Activated CD4-positive, alpha-beta T cell treated with anti-CD3 and anti-CD28 coated beads for 4 hours (primary cell): Measurements from ENCODE around the gene NEB.
"Not testable (repeated sequence)": the region's sequence is repeated elsewhere in the genome, so short reads cannot be mapped to it uniquely, and the experiment has no call there.

ENCODE experiments used
- DNase-seq, 2 donors: peaks; one replicate each; pipeline ENCODE4 v3.0.0-alpha.2; 2020

NEB gene

GRCh38 chr2:151760139-151760650 is 25.9 kb upstream of the NEB start:
- no peak for DNase-seq

DNA sequence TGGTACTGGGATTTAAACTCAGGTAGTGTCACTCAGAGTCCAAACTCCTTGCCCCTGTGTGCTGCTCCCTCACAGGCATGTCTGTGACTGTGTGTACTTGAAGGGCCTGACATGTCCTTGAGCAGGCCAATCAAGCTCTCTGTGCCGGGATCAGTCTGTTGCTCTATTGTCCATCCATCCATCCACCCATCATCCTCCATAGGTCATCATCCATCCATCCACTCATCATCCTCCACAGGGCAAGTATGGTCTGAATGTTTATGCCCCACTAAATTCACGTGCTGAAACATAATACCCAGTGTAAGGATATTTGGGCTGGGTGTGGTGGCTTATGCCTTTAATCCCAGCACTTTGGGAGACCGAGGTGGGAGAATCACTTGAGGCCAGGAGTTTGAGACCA is 24.5 kb upstream of the NEB start:
- DNase-seq, result no peak

GRCh38 chr2:151757861-151758260 is 23.6 kb upstream of the NEB start:
- DNase-seq, result no peak

- no peak for DNase-seq
Observed at GRCh38 chr2:151756820-151757219, 22.5 kb upstream of the NEB start.

DNA sequence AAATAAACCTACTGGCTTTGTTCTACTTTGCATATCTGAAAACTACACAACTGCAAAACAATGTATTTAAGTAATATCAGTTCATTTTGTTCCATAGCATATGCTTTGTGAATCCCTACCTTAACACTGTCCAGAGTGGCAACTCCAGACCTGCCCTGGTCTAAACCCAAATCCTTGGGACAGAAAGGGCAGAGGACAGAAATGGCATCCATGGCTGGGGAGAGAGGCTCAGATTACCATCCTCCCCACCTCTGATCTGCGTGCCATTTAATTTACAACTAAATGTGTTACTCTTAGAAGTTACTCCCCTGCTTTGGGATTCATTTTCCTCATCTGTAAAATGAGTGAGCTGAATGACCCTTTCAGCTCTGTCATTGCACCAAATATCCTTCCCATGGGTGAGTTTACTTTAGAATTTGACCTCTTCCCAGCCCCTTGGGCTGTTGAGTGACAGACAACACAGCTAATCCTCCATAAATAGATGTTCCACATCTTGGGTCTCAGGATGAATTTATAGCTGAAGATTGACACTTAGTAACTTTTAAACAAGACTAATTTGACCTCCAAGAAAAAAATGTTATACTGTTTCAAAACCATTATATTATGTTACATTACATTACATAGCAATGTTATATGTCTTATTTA is 20.1 kb upstream of the NEB start:
- no peak for DNase-seq

GRCh38 chr2:151753540-151753939 is 19.3 kb upstream of the NEB start:
- no peak for DNase-seq

DNA sequence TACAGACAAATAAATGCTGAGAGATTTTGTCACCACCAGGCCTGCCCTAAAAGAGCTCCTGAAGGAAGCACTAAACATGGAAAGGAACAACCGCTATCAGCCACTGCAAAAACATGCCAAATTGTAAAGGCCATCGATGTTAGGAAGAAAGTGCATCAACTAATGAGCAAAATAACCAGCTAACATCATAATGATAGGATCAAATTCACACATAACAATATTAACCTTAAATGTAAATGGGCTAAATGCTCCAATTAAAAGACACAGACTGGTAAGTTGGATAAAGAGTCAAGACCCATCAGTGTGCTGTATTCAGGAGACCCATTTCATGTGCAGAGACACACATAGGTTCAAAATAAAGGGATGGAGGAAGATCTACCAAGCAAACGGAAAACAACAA is 11.0 kb upstream of the NEB start:
- not testable (repeated sequence) for DNase-seq

GRCh38 chr2:151730262-151730975 is 3.9 kb downstream of the NEB start:
- DNase-seq, result no peak

GRCh38 chr2:151729837-151730236 is 4.4 kb downstream of the NEB start:
- no peak for DNase-seq

DNA sequence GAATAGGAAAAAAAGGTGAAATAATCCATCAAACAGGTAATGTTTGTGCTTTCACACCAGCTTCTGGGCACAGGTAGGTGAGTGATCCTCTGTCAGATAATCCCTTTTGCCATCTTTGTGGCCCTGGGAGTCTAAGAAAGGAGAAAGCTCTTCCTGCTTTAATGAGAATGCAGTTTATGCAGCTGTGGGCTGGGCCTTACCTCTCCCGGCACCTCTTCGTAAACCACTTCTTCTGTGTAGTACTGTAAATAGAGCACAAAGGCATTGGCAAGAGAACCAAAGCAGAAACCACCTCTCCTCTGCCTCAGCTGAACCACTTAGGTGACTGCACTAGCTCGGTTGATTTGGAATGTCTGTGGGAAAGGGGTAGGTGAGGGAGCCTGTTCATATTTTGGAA is 4.9 kb downstream of the NEB start:
- no peak for DNase-seq

GRCh38 chr2:151728804-151729414 is 5.4 kb downstream of the NEB start:
- no peak for DNase-seq

- no peak for DNase-seq
Observed at GRCh38 chr2:151727593-151728552, 6.4 kb downstream of the NEB start.

- DNase-seq, result no peak
Observed at GRCh38 chr2:151721161-151721560, 13.1 kb downstream of the NEB start.

DNA sequence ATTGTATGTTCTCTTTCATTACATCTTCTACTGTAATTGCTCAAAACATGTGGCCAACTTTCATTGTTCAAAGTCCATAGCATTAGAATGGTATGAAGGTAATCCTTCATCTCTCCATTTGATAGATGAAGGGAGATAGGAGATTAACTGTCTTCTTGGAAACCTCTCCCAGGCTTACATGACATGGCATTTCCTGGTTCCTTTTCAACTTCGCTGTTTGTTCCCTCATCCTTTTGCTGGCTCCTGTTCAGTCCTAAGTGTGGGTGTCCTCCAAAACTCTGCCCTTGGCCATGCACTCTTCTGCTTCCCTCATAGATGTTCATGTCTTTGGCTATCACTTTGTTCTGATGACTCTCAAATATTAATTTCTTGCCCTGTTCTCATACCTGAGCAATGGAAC is 13.8 kb downstream of the NEB start:
- no peak for DNase-seq

GRCh38 chr2:151718796-151719195 is 15.5 kb downstream of the NEB start:
- no peak for DNase-seq

GRCh38 chr2:151718247-151718646 is 16.0 kb downstream of the NEB start:
- DNase-seq, result no peak

DNA sequence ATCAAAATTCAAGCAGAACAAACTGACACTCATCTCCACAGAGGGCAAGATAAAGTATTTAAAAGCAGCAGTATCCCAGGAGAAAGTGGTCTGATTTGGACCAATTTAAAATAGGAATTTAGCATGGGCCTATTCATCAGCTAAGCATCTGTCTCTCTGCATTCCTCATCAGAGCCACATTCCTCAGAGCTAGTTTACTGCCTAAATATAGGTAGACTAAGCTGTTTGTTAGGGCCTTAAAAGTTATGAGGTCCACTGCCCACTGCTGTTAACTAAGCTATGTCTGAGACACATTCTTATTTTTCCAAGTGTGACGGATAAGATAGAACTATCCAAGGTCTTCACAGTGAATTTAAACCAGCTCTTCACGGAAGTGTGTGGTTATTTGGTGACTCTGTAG is 17.6 kb downstream of the NEB start:
- DNase-seq, result no peak

DNA sequence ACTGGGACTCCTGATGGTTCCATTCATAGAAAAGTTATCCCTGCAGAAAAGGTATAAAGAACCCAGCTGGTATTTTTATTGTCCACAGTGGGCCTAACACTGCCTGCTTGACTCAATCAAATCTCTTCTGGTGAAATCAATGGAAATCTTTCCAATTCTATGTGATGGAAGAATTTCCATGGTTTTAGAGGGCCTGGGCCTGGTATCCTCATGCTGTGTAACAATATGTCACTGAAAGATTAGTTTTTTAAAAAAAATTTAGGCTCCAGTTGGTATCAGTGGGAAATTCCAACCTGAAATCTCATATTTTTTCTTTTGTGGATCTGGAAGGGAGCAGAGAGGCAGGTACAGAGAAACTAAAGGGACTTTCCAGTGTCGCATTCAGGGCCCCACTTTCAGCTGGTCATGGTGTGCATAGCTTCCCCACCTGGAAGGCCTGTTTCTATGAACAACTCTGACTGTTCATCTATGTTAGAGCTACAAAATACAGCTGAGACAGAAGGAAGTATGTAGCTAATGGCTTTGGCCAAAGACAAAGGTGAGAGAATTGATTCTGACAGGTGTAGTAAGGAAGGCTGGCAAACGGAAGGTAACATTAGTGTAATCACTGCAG is 20.9 kb downstream of the NEB start:
- DNase-seq, result no peak

DNA sequence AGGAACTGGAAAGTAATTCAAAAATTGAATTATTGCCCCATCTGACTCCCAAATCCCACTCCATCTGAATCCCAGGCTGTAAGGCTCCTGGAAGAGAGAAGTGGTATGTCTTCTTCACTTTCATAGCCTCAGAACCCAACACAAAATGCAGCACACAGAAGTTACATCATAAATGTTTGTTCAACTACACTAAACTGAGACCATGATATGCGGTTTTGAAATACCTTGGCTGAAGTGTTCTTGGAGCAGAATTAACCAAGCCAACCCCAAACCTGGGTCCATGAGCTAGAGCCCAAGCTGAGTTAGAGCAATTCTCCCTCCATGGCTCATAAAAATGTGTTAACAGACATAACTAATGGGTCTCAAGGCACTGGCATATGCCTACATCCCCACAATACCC is 23.3 kb downstream of the NEB start:
- no peak for DNase-seq

- no peak for DNase-seq
Observed at GRCh38 chr2:151708788-151709187, 25.5 kb downstream of the NEB start.

- no peak for DNase-seq
Observed at GRCh38 chr2:151707857-151708256, 26.4 kb downstream of the NEB start.

GRCh38 chr2:151704480-151704961 is 29.8 kb downstream of the NEB start:
- not testable (repeated sequence) for DNase-seq
